Endothelial cell of umbilical vein (primary cell): ENCODE results near the gene LCN6.

Experiments
- CTCF ChIP-seq, 2 donors: IDR thresholded peaks; 1 replicate in 1 of 2; 2 replicates in 1 of 2; pipeline ENCODE4 v1.5.1; 2011; ENCODE audit warnings: low read length in 2 of 2, mild to moderate bottlenecking in 2 of 2, moderate library complexity in 2 of 2, control low read depth in 1 of 2, inconsistent platforms in 1 of 2, low read depth in 1 of 2; ENCODE audit not compliant: insufficient read depth in 1 of 2; ENCODE audit errors: extremely low read depth in 1 of 2
- EZH2 ChIP-seq: IDR thresholded peaks from 2 replicates; pipeline ENCODE4 v1.6.1; 2012; ENCODE audit warnings: borderline replicate concordance, low read depth, mild to moderate bottlenecking, moderate library complexity, low read length, inconsistent platforms; ENCODE audit not compliant: severe bottlenecking
- GATA2 ChIP-seq: IDR thresholded peaks from 2 replicates; pipeline ENCODE4 v1.7.0; 2011; ENCODE audit warnings: low read depth, mild to moderate bottlenecking, moderate library complexity, mixed read lengths, low read length; ENCODE audit not compliant: insufficient read length, insufficient read depth
- POLR2A ChIP-seq: IDR thresholded peaks from 2 replicates; pipeline ENCODE4 v1.6.1; 2012; ENCODE audit warnings: low read depth, mild to moderate bottlenecking, control low read depth, low read length
- TF ChIP-seq, protein P1 (sequence below): IDR thresholded peaks from 2 replicates; pipeline ENCODE4 v1.6.1; 2011; ENCODE audit not compliant: insufficient read depth, insufficient read length

GRCh38 chr9:136793086-136793946, 45.0 kb upstream of the LCN6 start:
- TF ChIP-seq POLR2A (peak; percentile 28), CTCF (IDR thresholded peaks at IDR 0.05; ENCODE audit: extremely low read depth in 1 of 2, insufficient read depth in 1 of 2, low read depth in 1 of 2, low read length in 2 of 2) (no peak), EZH2 (no peak), GATA2 (no peak)
- TF ChIP-seq, protein P1, sequence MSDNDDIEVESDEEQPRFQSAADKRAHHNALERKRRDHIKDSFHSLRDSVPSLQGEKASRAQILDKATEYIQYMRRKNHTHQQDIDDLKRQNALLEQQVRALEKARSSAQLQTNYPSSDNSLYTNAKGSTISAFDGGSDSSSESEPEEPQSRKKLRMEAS: no peak
